ENCODE results near the gene SRSF5.
"Not testable (repeated sequence)": the region's sequence is repeated elsewhere in the genome, so short reads cannot be mapped to it uniquely, and the experiment has no call there.

SRSF5 gene

DNA sequence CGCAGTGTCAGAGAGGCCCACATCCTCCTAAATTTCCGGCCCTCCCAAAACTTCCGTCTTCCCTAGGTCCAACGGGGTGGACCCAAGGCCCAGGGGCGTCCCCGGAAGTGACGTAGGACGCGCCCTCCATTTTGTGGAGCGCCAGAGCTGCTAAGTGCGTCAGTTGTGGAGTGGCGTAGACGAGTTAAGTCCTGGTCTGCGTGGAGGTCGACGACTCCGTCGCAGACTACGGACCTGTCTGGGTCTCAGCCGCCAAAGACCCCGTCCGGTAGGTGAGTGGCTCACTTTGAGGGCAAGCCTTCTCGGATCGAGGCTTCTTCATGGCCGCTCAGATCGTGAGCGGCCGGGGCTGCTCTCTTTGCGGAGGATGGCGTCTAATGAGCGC is at the start of gene SRSF5:
TSS of gene SRSF5 (plus strand) at position 159 of the 385 bp plus-strand sequence. CDS start 1,015 bp downstream, outside the sequence.
- DNase-seq: peak; percentile 89

GRCh38 chr14:69718614-69719013 is 48.3 kb upstream of the SRSF5 start:
- not testable (repeated sequence) for DNase-seq

DNA sequence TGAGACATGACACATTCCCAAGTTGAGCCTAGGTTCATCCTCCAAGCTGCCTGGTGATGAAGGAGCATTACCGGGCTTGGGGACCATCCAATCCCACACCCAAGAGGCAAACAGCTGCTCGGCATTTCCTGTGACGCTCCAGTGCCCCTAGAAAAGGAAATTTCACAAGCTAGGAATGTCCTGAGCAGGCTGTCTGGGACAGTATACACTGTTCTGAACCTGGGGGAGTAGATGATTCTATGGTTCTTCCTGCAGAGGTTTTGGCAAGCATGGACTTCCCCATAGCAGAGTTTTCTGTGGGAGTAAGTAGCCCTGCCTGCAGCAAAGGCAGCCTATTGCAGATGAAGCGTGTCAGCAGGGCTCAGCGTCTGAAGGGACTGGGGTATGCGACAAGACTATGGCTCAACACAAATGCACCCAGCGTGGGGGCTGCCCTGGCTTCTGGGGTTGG is 47.4 kb upstream of the SRSF5 start:
- DNase-seq: no peak

GRCh38 chr14:69720912-69721311 is 46.0 kb upstream of the SRSF5 start:
- DNase-seq: no peak

- peak; percentile 70 for DNase-seq
These were observed 40.0 kb upstream of the SRSF5 start for GRCh38 chr14:69726761-69727511.

- no peak for DNase-seq
These were observed 39.1 kb upstream of the SRSF5 start for GRCh38 chr14:69727860-69728259.

GRCh38 chr14:69731919-69732598 is 34.9 kb upstream of the SRSF5 start:
- DNase-seq: not testable (repeated sequence)

DNA sequence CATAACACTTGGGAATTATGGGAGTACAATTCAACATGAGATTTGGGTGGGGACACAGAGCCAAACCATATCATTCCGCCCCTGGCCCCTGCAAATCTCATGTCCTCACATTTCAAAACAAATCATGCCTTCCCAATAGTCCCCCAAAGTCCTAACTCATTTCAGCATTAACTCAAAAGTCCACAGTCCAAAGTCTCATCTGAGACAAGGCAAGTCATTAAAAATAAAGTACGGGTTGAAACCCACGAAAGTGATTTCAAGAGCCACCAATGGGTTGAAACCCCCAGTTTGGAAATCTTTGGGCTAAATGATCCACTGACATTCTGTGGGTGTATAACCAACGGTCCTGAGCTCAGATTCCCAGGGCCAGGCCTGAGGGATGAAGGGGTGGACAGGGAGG is 30.5 kb upstream of the SRSF5 start:
- not testable (repeated sequence) for DNase-seq

DNA sequence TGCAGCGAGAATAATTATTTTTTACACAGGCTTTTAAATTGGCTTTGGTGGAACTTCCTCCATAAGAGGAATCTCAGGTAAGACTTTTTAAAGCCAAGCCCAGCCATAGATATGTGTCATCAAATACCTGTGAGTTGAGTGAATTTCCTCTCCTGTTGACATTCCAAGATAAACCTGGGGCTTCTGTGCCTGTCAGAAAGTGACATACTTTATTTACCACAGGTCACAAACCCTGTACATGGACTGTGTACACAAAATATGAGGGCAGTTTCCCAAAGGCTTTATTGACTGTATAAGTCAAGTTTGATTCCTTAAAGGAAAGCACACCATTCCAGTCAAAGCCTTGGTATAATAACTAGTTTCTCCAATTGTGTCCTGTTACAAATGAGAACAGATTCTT is 25.9 kb upstream of the SRSF5 start:
- DNase-seq: no peak

GRCh38 chr14:69749956-69750355 is 17.0 kb upstream of the SRSF5 start:
- no peak for DNase-seq

GRCh38 chr14:69750495-69750894 is 16.4 kb upstream of the SRSF5 start:
- DNase-seq: no peak

GRCh38 chr14:69752773-69753172 is 14.2 kb upstream of the SRSF5 start:
- no peak for DNase-seq

- DNase-seq: no peak
These were observed 13.1 kb upstream of the SRSF5 start for GRCh38 chr14:69753860-69754259.

GRCh38 chr14:69754487-69754886 is 12.5 kb upstream of the SRSF5 start:
- DNase-seq: no peak

DNA sequence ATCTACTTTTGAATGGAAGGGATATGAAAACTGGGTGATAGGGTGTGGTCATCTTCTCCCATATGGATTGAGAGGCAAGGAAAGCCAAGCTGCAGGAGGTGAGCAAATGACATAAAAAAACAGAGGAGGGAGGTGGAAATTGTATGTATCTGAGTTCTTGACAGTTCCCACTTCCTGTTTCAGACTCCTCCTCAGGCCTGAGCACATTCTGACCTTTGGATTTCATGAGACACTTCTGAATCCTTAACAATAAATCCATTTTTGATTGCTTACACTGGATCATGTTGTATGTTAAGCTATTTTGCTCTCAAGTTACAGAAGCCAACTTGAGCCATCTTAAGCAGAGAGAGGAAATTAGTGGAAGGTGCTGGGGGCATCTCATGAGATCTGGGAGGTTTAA is 11.6 kb upstream of the SRSF5 start:
- no peak for DNase-seq

DNA sequence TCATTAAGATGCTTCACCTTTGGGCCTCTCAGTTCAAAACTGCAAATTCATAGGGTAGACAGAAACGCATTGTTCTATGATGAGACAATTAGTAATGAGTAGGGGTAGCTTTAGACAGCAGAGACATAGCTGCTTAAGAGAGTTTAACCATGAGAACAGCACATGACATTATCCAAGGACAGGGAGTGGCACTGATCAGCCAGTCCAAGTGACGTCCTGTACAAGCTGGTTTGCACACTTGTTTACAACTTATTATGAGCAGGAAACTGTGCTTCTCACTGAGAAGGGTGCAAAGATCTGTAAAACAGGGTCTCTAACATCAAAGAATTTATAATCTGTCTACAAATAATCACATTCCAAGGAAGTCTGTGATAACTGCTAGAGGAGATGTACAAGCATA is 11.2 kb upstream of the SRSF5 start:
- no peak for DNase-seq

DNA sequence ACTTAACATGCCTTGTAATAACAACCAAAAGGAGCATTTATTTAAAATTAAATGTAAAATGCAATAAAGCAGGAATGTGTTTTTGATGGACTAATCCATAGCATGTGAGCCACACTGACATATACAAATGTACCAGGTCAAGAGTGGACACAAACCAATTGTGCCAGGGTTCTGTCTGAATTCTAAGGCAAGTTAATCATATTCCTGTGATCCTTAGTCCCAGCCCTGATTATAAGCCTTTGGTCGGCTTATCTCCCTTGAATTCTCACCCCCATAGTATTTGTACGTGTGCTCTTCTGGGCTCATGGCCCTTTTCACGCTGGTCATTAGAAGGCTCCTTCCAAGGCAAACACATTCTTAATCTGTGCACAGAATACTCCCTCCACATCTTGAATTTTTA is 10.6 kb upstream of the SRSF5 start:
- DNase-seq: no peak

DNA sequence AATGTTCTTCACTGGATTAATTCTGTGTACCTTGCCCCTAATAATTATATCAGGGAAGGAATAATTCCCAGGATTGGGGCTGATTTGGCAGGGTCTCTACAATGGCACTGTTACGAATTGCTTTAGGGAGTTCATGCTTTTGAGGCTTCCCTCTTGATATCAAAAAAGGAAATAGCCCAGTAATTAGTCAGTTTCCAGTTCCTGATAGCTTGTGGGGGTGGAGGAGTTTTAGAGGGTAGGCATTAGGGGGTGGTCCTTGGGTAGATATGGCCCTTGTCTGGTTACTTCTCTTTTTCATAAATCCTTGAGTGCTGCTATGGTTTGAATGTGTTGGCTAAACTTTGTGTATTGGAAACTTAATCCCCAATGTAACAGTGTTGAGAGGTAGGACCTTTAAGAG is 6.1 kb upstream of the SRSF5 start:
- DNase-seq: no peak

GRCh38 chr14:69763761-69764510 is 3.0 kb upstream of the SRSF5 start:
- DNase-seq: no peak

DNA sequence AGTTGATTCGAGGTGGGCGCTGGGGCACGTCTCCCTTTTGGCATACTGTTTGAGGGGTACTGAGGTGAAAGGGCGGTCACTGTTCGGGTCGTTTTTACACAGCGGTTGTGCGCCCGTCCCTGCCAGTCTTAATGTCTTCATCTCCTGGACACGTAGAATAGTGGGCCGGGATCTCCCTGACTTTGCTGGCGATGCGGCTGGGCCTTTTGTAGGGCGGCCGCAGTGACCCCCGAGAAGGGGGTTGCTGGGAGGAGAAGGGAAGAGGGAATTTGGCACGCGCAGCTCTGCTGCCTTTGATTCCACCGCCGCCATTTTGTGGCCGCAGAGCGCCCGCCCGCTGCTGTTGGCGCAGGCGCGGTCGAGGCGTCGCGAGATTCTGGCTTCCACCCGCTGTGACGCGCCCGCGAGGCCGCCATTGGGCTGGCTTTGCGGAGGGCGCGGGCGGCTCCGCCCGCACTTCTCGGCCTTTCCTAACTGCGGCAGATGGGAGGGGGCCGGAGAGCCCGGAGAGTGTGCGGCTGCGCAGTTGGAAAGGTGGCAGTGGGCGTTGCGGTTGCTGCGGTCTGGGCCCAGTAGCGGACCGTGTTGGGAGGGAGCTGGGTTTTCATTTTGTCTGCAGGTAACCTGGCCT is 542 bp downstream of the SRSF5 start:
- DNase-seq: peak; percentile 87

DNA sequence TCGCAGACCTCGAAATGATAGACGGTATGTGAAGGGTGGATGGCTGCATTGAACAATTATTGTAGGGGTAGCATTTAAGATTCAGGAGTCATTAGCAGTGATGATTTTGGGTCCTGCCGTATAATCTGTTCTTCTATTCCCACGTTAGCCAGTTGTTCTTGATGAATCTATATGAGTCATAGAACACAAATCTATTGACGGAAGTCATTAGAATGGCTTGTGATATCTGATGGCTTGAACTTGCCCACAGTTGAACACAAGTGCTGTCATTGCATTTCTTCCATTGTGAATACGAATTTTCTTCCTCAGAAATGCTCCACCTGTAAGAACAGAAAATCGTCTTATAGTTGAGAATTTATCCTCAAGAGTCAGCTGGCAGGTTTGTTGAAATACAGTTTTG is 1.9 kb downstream of the SRSF5 start:
- no peak for DNase-seq

GRCh38 chr14:69769623-69770022 is 2.7 kb downstream of the SRSF5 start:
- no peak for DNase-seq

DNA sequence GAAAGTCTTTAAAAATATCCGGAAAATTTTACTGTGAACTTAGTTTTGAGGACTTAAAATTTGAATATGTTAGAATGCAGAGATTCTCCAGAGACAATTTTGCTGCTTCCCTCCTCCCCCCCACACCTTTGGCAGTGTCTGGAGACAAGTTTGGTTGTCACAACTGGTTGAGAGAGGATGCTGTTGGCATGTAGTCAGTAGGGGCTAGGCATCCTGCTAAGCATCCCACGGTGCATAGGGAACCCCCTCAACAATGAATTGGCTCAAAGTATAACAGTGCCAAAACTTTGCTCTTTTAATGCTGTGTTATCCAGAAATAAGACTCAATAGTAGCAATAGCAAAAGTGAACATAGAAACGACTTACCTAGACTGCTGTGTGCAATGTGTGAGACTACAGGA is 3.6 kb downstream of the SRSF5 start:
- DNase-seq: no peak
